HG02759 (cell line): ENCODE results near the gene DOP1A.

Source experiments
- ATAC-seq: cut with Tn5 transposase; IDR thresholded peaks from one replicate; pipeline ENCODE4 v1.9.1; 2021; ENCODE audit warnings: mild to moderate bottlenecking, moderate library complexity; ENCODE audit not compliant: unreplicated experiment

The DOP1A gene

GRCh38 chr6:83067448-83068439 lies at the start of gene DOP1A:
DOP1A (plus strand) TSS chr6:83067671; CDS start chr6:83096978, 29,307 bp downstream.
- ATAC-seq = peak; percentile 85

GRCh38 chr6:83019741-83020140 lies 47.7 kb upstream of the DOP1A start:
- no peak for ATAC-seq

- no peak for ATAC-seq
These were observed 35.8 kb upstream of the DOP1A start for GRCh38 chr6:83031689-83032088.

GRCh38 chr6:83038246-83038645 lies 29.2 kb upstream of the DOP1A start:
- ATAC-seq = no peak

- no peak for ATAC-seq
These were observed 24.9 kb upstream of the DOP1A start for GRCh38 chr6:83042467-83043053.

GRCh38 chr6:83044091-83044768 lies 23.2 kb upstream of the DOP1A start:
- ATAC-seq = no peak

- ATAC-seq = no peak
These were observed 20.3 kb upstream of the DOP1A start for GRCh38 chr6:83047065-83047754.

GRCh38 chr6:83051377-83052172 lies 15.9 kb upstream of the DOP1A start:
- ATAC-seq = no peak

GRCh38 chr6:83053678-83054077 lies 13.8 kb upstream of the DOP1A start:
- no peak for ATAC-seq

- ATAC-seq = no peak
These were observed 12.0 kb upstream of the DOP1A start for GRCh38 chr6:83055366-83055964.

GRCh38 chr6:83057705-83058321 lies 9.7 kb upstream of the DOP1A start:
- peak; percentile 88 for ATAC-seq

GRCh38 chr6:83061190-83061589 lies 6.3 kb upstream of the DOP1A start:
- no peak for ATAC-seq

GRCh38 chr6:83062225-83062624 lies 5.2 kb upstream of the DOP1A start:
- no peak for ATAC-seq

- ATAC-seq = peak; percentile 70
These were observed 1.8 kb upstream of the DOP1A start, which contains the start of gene UBE3D for GRCh38 chr6:83065511-83066192. UBE3D (minus strand) TSS chr6:83065841; CDS start chr6:83065718, 123 bp downstream.

- ATAC-seq = no peak
These were observed 1.1 kb downstream of the DOP1A start for GRCh38 chr6:83068616-83069015.

- no peak for ATAC-seq
These were observed 2.2 kb downstream of the DOP1A start for GRCh38 chr6:83069633-83070032.

- peak; percentile 47 for ATAC-seq
These were observed 3.6 kb downstream of the DOP1A start for GRCh38 chr6:83071023-83071422.

GRCh38 chr6:83071707-83072106 lies 4.2 kb downstream of the DOP1A start:
- ATAC-seq = no peak

GRCh38 chr6:83072726-83073125 lies 5.3 kb downstream of the DOP1A start:
- no peak for ATAC-seq
